GM18519 (cell line): ENCODE results near the gene CORT.
A peak's percentile ranks its signal among the peaks of the same experiment; 100 is the strongest.
"Not testable (repeated sequence)": the region's sequence is repeated elsewhere in the genome, so short reads cannot be mapped to it uniquely, and the experiment has no call there.

Source experiments
- ATAC-seq: cut with Tn5 transposase; IDR thresholded peaks from one replicate; pipeline ENCODE4 v1.9.1; 2021; ENCODE audit warnings: mild to moderate bottlenecking, moderate library complexity; ENCODE audit not compliant: unreplicated experiment, low FRiP score

Gene CORT

DNA sequence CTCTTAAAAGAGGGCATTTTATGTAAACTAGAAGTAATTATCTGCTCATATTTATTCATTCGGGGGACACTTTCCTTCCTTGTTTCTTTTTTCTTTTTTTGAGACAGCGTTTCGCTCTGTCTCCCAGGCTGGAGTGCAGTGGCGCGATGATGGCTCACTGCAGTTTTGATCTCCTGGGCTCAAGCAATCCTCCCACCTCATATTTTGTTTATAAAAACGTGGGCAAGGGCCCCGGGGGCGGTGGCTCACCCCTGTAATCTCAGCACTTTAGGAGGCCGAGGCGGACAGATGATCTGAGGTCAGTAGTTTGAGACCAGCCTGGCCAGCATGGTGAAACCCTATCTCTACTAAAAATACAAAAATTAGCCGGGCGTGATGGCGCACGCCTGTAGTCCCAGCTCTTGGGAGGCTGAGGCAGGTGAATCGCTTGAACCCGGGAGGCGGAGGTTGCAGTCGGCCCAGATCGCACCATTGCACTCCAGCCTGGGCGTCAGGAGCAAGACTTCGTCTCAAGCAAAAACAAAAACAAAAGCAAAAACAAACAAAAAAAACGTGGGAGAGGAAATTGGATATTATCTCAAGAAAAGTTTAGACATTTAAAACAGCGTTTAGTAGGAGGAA, 23.4 kb downstream of the CORT start:
- ATAC-seq: no peak

- not testable (repeated sequence) for ATAC-seq
Observed at GRCh38 chr1:10474309-10474612, 24.4 kb downstream of the CORT start.

GRCh38 chr1:10474613-10475507, 25.0 kb downstream of the CORT start, which contains the start of gene PEX14:
TSS of gene PEX14 (plus strand) at chr1:10474950. CDS start at chr1:10474967, 17 bp downstream.
- ATAC-seq: no peak

- ATAC-seq: no peak
Observed at GRCh38 chr1:10475510-10475909, 25.7 kb downstream of the CORT start.

DNA sequence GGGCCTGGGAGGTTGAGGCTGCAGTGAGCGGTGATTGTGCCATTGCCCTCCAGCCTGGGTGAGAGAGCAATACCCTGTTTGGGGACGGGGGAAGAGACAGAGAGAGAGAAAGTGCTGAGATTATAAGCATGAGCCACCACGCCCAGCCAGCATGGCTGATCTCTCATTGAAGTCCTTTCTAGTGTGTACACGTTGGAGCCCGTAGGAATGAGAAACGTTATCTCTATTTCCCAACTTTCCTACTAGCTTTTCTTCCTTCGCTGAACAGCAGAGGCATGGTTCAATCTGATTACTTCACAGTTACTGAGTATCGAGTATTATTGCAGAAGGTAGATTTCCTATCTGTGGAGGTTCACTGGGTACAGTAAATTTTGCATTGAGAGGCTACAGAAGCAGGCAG, 29.5 kb downstream of the CORT start:
- ATAC-seq: no peak

DNA sequence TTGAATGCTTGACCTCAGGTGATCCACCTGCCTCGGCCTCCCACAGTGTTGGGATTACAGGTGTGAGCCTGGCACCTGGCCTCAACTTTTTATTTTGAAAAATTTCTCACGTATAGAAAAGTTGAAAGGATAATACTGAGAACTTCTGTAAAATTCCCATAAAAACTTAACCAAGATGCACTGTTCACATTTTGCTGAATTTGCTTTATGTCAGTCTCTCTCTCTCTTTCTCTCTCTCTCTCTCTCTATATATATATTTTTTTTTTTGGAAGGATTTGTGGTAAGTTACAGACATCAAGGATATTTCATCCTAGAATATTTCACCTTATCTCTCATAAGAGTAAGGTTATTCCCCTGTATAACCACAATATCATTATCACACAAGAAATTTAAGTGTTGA, 30.8 kb downstream of the CORT start:
- ATAC-seq: no peak

GRCh38 chr1:10484521-10484920, 34.7 kb downstream of the CORT start:
- ATAC-seq: no peak

DNA sequence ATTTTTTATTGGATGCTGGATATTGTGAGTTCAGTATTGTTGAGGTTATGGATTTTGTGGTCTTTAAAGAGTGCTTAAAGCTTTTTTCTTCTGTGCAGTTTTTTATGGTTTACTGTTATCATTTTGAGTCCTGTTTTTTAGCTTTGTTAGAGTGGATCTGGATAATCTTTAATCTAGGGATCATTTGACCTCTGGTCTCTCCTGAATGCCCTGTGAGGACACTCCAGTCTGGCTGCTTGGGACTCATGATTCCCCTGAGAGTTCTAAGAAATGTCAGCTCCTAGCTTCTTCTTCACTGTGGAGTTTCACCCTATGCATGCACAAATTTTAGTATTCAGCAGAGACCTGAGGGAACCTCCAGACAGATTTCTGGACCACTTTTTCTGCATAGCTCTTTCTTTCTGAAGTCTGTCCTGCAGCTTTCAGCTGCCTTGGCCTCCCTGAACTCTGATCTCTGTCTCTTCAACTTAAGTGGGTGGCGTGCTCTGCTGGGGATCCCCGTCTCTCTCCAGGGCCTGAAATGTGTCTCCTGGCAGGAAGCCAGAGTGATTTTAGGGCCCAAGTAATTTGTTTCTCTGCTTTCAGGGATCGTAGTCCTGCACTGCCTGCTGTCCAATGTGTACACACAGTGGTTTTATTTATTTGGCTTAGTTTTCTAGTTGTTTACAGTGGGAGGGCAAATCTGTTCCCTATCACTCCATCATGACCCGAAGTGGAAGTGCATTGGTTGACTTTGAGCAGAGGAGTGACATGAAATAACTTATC, 39.6 kb downstream of the CORT start:
- no peak for ATAC-seq

- ATAC-seq: no peak
Observed at GRCh38 chr1:10490286-10490970, 40.6 kb downstream of the CORT start.

DNA sequence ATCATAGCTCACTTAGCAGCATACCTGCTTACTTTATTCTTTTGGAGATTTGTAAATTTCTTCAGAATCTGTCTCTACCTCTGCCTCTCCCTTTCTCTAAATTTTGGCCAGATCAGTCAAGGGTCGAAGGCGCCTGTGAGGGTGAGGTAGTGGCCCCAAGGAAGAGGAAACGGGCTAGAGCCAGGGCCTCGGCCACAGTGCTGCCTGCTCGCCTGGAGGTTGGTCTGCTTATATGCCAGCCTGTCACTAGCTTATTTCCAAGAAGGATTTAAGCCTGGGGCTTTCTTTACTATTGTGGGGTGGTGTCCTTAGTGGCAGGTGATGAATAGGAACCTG, 44.6 kb downstream of the CORT start:
- ATAC-seq: no peak

DNA sequence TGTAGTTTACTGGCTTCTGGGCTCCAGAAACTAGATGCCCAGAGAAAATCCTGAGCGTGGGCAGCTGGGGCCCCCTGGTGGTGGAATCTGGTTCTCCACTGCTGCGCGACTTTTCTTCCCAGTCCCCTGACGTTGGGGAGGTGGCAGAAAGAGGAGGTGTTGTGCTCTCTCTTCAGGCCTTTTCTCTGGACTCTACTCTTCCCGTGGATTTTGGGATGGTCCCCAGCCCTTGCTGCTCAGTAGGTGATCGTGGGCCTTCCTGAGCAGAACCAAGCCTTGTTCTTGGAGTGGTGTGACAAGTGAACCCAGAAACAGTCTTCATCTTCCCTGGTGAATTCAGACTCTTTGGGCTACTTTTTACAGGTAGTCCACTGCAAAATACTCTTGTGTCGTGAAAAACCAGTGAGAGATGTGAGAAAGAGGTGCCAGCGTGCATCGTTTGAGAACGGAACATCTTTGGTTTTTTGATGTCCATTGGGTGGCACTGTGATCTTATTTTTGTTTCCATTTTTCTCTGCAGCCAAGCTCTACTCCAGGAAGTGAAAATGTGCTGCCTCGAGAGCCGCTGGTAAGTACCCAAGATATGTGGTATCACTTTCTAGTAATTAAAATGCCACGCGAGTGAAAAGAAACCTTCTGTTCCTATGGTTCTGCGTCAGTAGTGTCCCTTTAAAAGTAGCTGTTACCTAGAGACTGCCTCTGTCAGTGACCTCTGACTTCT, 45.1 kb downstream of the CORT start:
- ATAC-seq: peak; percentile 72

DNA sequence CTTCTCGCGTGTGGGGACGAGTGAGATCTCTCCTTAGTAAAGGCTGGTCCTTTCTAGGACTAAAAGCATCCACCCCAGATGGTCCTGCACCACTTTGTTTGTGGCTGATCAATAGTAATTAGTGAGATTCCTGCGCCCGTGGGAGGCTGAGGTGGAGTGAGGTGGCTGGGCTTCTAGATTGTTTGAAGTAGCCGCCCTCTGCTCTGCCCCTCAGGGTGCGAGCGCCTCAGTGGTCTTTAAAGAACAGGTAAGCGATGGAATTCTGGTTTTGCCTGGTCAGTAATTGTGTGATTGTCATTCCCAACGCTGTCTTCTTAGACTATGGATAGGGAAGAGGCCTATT, 45.6 kb downstream of the CORT start:
- ATAC-seq: no peak

GRCh38 chr1:10495952-10496351, 46.1 kb downstream of the CORT start:
- no peak for ATAC-seq

DNA sequence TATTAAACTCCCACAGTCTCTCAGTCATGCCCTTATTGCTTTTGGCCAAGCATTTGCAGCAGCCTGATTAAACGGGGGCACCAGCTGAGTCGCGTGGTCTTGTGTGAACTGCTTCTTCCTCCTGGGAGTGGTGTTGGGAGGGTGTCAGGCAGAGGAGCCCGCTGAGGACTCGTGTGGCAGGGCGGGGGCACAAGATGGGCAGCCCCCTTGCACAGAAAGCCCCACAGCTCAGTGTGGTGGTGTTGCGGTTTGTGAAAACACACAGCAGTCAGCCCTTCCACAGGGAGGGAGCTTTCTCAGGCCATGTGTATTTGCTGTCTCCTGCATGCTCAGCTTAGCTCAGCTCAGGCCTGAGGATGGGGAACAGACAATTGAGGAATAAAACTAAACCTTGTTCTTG, 47.3 kb downstream of the CORT start:
- no peak for ATAC-seq

GRCh38 chr1:10498231-10498630, 48.4 kb downstream of the CORT start:
- no peak for ATAC-seq
